ENCODE results near the gene C4orf54.

DNA sequence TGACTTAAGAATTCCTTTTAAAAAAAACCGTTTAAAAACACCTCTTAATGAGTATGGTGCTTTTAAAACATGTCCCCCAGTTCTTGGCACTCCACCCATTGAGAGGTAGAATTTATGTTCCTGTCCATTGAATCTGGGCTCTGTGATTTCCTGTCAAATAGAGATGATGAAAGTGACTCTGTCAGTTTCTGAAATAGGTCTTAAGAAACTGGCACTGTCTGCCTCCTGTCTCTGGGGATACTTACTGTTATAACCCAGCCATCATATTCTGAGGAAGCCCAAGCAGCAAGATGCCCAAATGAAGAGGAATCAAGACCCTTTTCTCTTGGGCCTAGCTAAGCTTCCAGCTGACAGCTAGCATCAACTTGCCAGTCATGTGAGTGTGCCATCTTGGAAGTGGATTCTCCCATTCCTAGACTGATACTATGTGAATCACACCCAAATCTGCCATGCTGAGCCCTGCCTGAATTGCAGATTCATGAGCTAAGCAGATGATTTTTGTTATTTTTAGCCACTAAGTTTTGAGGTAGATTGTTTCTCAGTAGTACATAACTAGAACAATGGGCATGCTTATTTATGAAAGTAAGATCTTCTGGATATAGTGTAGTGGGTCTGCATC is 22.8 kb downstream of the C4orf54 start:
- no peak for TF ChIP-seq ZNF8 (CRISPR knock-in tag; IDR thresholded peaks at IDR 0.05)
- no peak for TF ChIP-seq ZNF565 (CRISPR knock-in tag; conservative IDR thresholded peaks at IDR 0.05; ENCODE audit: low read depth)

Measured in SK-N-SH treated with all-trans-retinoic acid at 6 μM for 48 hours (cell line).